ENCODE measurements around the gene NFKBIE. TPM values are rescaled to one million over a fixed set of nuclear protein-coding genes. Genes with fewer than 3 reads are reported as not detected.

Gene NFKBIE
- total RNA-seq, 1 experiment from 2014 or later = 24.9 TPM

GRCh38 chr6:44224965-44225305 is 40.4 kb downstream of the NFKBIE start:
- Histone ChIP-seq H3K4me1 (ENCODE audit: control insufficient read depth, insufficient read depth, low read length) (peaks cover 61% of the 10 kb centered on the region), H3K9me3 (ENCODE audit: control insufficient read depth, insufficient read depth, low read depth, low read length) (no peaks in the 10 kb centered on the region), H3K36me3 (ENCODE audit: control insufficient read depth, insufficient read depth, low read length) (no peaks in the 10 kb centered on the region), H3K27me3 (ENCODE audit: control insufficient read depth, insufficient read depth, low read length) (no peaks in the 10 kb centered on the region), H3K4me3 (ENCODE audit: low read depth in 2 of 2, low read length in 2 of 2) (peak overlapping the region; percentile 55 to 83), H3K27ac (ENCODE audit: low read length) (peak overlapping the region; percentile 91)
- TF ChIP-seq REST (IDR thresholded peaks at IDR 0.05; ENCODE audit: insufficient read depth in 1 of 2, low read depth in 2 of 2, low read length in 1 of 2) (no peak), POLR2AphosphoS5 (IDR thresholded peaks at IDR 0.05; ENCODE audit: low read depth, low read length) (no peak), CTCF (IDR thresholded peaks at IDR 0.05) (no peak), SIN3A (IDR thresholded peaks at IDR 0.05; ENCODE audit: borderline replicate concordance, insufficient read depth, low read depth, low read length) (no peak), TCF7L2 (IDR thresholded peaks at IDR 0.05; ENCODE audit: low read depth, low read length) (no peak)
- in situ Hi-C loops (cut with HindIII; ENCODE audit: low pct_unique_long_range_greater_than_20kb, low sequenced_read_pairs) = no loop called here
- intact Hi-C loops (cut with micrococcal nuclease; ENCODE audit: unreplicated experiment) = loop anchor here (1.0 to 5.0 kb wide), 2 partner anchors 9 to 48 kb away; no protein-coding TSS in a partner anchor
- ATAC-seq = no peak
- POLR2A ChIA-PET = interaction anchor here (0.7 kb wide), 1 partner anchor 18 kb away, joined by 3 read pairs; no protein-coding TSS in a partner anchor
- no TSS peak for BruUV-seq (replicated peaks)
- DNase-seq (ENCODE audit: low read depth, low spot score) = no peak
- CTCF ChIA-PET = interaction anchor here (0.6 to 1.4 kb wide), 4 partner anchors 9 to 35 kb away, joined by 3 to 5 read pairs (median 4); no protein-coding TSS in a partner anchor

- BruUV-seq (replicated peaks) = no TSS peak
- in situ Hi-C loops (cut with HindIII; ENCODE audit: low pct_unique_long_range_greater_than_20kb, low sequenced_read_pairs) = no loop called here
These were observed 41.1 kb downstream of the NFKBIE start for GRCh38 chr6:44224029-44224964.

More at GRCh38 chr6:44224029-44224964, 41.1 kb downstream of the NFKBIE start:
- CTCF ChIA-PET = interaction anchor here (0.6 to 1.4 kb wide), 5 partner anchors 10 to 35 kb away, joined by 3 to 7 read pairs (median 4); no protein-coding TSS in a partner anchor
- no peak for ATAC-seq
- H3K4me3 ChIP-seq (ENCODE audit: low read depth in 2 of 2, low read length in 2 of 2) = peak overlapping the region; percentile 55 to 83
- peaks cover 61% of the 10 kb centered on the region for H3K4me1 ChIP-seq (ENCODE audit: control insufficient read depth, insufficient read depth, low read length)
- H3K27ac ChIP-seq (ENCODE audit: low read length) = peak overlapping the region; percentile 91
- TF ChIP-seq SIN3A (IDR thresholded peaks at IDR 0.05; ENCODE audit: borderline replicate concordance, insufficient read depth, low read depth, low read length) (peak; percentile 68; the same call in 1 of the 2 replicates), POLR2AphosphoS5 (IDR thresholded peaks at IDR 0.05; ENCODE audit: low read depth, low read length) (no peak; the same call in 1 of the 2 replicates)
- H3K9me3 ChIP-seq (ENCODE audit: control insufficient read depth, insufficient read depth, low read depth, low read length) = no peaks in the 10 kb centered on the region
- POLR2A ChIA-PET = interaction anchor here (0.6 to 1.0 kb wide), 3 partner anchors 13 to 31 kb away, joined by 3 read pairs; no protein-coding TSS in a partner anchor
- no peak for DNase-seq (ENCODE audit: low read depth, low spot score)
- intact Hi-C loops (cut with micrococcal nuclease; ENCODE audit: unreplicated experiment) = loop anchor here (1.0 to 5.0 kb wide), 2 partner anchors 10 to 47 kb away; no protein-coding TSS in a partner anchor
- no peaks in the 10 kb centered on the region for H3K27me3 ChIP-seq (ENCODE audit: control insufficient read depth, insufficient read depth, low read length)
- no peaks in the 10 kb centered on the region for H3K36me3 ChIP-seq (ENCODE audit: control insufficient read depth, insufficient read depth, low read length)

Measured in Panc1 (cell line).